HG03457 (cell line): ENCODE data around the gene SCAP.
"Not testable (repeated sequence)": the region's sequence is repeated elsewhere in the genome, so short reads cannot be mapped to it uniquely, and the experiment has no call there.

ENCODE experiments used
- ATAC-seq: cut with Tn5 transposase; IDR thresholded peaks from one replicate; pipeline ENCODE4 v1.9.1; 2021; ENCODE audit warnings: moderate number of reproducible peaks; ENCODE audit not compliant: unreplicated experiment

The SCAP gene

DNA sequence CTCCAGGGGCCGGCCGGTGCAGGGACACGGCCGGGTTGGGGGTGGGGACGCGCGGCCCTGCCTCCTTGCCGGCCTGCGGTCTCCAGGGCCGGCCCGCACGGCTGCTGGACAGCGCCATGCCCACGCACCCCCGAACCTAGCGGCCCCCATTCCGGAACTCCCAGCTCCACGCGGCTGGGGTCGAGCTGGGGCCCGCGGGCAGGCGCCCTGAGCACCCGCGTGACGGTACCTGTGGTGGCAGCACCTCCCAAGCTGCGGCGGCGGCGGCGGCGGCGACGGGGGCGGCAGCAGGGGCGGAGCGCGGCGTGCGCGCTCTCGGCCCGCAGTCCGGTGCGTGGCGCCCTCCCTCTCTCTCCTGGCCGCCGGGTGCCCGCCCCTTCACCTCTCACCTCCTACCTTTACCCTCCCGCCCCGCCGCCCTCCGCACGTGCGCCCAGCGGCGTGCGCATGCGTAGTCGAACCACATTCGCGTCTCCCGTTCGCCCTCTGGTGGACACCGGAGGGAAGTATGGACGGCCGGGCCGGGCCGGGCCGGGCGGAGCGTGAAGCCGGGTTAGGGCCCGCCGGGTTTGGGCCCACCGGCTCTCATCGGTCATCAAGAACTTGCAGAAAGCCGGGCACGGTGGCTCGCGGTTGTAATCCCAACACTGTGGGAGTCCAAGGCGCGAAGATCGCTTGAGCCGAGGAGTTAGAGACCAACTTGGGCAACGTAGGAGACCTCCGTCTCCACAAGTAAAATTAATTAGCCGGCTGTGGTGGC lies at the start of gene SCAP:
SCAP (minus strand) TSS at position 372 of the 760 bp plus-strand sequence. CDS start 32,948 bp downstream, outside the sequence.
- ATAC-seq, result peak; percentile 83

DNA sequence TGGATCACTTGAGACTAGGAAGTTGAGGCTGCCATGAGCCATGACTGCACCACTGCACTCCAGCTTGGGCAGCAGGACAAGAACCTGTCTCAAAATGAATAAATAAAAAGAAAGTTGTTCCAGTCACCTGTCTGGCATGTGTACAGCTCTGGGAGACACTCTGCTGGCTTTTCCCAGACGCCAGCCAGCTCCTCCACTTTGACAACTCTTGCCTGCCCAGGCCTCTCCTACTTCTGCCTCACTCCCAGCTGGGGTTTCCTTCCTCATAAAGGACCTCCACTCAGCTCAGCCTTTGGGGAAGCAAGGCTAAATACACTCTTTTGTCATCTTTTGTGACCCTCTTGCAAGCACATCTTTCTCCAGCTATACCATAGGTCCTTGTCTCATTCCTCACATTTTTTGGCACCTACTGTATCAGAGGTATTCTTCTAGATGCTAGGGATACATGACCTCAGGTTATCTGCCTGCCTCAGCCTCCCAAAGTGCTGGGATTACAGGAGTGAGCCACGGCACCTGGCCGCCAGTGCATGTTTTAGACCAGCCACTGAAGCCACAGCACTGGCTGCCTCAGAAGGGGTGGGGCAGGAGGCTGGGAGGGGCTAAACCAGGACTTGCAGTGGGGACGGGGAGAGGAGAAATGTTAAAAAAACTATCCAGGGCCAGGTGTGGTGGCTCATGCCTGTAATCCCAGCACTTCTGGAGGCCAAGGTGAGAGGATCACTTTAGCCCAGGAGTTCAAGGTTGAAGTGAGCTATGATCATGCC lies 47.8 kb upstream of the SCAP start:
- ATAC-seq, result no peak

DNA sequence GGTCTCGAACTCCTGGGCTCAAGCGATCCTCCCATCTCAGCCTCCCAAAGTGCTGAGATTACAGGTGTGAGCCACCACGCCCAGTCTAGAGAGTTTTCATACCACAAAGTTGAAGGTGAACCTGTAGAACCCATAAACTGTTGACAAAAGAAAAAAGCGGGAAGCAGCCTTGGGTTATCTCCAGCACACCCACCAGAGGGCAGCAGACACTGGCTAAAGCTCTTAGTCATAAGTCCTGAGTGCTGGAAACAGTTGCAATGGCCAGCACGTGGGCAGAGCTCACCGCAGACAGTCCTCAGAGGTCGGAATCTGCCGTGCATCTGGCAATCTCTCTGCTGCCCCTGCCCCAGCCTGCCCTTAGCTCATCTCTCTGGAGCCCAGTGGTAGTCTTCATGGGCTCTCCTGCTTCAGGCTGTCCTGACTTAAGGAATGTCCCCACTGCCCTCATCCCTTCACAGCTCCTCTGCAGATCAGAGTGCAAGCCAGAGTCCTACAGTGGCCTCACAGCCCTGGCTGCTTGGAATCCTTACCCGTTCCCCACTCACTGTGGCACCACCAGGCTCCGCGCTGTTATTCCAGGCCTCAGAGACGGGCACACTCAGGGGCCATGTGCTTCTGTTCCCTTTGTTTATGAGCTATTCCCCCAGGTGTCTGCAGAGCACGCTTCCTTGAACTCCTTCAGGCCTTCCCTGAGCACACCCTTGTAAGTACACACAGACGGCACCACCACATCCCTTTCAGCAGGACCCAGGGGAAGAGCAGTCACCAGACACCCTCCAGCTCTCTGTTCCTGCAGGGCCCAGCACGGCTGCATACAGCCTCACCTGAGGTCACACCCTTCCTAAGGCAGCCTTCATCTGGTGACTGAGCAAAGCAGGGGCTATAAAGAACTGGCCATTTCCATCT lies 46.6 kb upstream of the SCAP start:
- ATAC-seq, result no peak

DNA sequence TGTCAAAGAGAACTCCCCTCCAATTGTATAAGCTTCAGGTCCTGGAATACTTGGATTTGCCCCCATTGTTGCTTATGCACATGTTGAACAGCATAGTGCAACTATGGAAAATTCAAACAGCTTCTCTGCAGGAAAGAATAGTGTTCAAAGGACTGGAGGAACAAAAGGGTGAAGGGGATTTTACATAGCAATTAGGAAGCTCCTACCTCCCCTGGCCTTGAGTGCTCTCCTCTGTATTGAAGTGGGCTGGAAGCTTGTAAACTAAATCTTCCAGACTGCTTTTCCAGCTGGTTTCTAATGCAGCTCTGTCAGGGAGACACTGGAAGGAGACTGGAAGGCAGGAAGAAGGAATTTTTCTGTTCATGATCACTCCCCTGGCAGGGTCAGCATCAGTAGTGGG lies 45.0 kb upstream of the SCAP start:
- ATAC-seq, result no peak

DNA sequence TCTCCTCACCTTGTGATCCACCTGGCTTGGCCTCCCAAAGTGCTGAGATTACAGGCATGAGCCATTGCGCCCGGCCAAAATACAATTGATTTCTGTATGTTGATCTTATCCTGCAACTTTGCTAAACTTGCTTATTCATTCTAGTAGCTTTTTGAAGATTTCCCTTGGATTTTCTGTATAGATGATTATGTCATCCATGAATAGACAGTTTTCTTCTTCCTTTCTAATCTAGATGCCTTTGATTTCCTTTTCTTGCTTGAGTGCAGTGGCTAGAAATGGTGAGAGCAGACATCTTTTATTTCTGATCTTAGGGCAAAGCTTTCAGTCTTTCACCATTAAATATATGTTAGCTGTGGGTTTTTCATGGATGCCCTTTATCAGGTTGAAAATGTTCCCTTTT lies 42.2 kb upstream of the SCAP start:
- ATAC-seq, result no peak

DNA sequence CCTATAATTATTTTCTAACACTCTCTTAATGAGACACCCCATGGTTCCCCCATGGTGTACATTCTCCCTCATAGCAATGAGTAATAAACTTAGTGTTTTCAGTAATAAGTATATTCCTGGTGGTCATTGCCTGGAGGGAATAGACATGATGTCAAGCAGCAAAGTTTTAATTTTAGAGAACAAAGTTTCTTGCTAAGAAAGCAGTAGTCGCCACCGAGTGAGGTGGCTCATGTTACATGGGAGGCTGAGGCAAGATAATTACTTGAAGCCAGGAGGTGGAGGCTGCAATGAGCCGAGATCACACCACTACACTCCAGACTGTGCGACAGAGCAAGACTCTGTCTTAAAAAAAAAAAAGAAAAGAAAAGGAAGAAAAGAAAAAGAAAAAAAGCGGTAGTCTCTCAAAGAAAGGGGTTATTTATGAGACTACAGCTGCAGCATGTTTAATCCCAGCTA lies 40.2 kb upstream of the SCAP start:
- no peak for ATAC-seq

DNA sequence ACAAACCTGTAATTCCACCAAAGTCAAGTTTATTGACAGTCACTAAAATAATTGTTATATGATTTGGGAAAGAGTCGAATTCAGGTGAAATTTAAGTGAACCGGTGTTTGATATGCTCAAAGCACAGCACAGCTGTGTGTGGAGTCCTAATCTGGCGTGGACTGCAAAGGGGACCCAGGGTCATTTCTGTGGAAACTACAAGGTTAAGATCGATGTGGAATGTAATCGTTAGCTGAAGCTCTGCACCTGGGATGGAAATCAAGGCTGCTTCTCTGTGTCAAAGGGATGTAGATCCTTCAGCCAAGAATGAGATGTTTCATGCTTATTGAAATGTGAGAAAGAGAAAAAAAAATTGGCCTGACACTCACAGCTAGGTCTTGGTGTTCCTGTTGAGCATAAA lies 39.4 kb upstream of the SCAP start:
- ATAC-seq, result no peak

DNA sequence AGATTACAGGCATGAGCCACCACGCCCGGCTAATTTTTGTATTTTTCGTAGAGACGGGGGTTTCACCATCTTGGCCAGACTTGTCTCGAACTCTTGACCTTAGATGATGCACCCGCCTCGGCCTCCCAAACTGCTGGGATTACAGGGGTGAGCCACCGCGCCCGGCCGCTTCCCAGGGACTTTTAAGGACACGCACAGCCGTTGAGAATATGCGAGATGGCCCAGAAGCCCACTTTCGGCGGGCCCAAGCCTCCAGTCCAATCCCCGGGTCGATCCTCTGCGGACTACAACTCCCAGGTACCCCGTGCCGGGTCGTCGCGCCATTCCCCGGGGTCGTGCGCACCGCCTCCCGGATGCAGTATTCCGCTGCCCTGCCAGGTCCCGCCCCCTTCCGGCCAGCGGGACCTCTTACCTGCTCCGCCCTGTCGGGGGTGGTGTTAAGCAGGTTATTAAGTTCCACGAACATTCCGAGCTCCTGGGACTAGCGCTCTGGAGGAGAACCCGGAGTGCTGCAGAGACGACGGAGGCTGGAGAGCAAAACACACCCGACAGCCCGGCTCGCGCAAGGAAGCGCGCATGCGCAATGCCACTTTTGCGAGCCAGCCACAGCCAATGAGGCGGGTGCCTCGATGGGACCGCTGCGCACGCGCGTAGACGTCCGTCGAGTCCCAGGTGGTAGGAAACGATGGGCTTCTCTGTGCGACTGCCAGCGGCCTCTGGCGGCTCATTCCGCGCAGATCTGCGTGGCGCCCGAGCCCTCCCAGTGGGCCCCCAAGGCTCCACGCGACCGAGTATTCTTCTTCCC lies 37.6 kb upstream of the SCAP start, which contains the start of gene ELP6:
ELP6 (minus strand) TSS at position 588 of the 805 bp plus-strand sequence; CDS start at position 466, 122 bp downstream.
- ATAC-seq, result peak; percentile 84

DNA sequence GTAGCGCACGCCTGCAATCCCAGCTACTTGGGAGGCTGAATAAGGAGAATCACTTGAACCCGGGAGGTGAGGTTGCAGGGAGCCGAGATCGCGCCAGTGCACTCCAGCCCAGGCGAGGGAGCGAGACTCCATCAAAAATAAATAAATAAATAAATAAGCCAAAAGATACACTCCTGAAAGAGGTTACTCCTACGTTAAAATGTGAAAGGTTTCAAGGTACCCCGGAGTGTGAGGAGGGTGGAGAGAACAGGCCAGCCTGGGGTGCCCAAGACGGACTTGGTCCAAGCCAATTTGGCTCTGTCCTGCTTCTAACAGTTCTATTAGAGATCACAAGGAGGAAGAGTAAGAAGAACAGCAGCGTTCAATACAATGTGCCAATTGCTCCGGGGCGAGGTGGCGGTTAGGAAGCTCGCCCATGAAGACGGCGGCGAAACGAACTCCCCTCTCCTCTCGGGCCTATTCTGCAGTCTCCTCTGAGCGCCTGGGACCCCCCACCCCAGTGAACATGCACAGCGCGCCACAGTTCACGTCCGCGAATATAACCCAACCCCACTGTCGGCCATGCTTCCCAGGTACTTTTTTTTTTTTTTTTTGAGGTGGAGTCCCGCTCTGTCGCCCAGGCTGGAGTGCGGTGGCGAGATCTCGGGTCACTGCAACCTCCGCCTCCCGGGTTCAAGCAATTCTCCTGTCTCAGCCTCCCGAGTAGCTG lies 36.8 kb upstream of the SCAP start:
- no peak for ATAC-seq

DNA sequence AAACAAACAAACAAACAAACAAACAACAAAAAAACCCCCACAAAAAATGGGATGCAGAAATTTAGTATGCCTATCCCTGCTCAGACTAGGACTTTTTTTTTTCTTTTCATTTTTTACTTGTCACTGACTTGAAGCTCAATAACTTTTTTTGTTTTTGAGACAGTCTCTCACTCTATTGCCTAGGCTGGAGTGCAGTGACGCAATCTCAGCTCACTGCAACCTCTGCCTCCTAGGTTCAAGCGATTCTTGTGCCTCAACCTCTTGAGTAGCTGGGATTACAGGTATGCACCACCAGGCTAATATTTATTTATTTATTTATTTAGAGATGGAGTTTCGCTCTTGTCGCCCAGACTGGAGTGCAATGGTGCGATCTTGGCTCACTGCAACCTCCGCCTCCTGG lies 29.5 kb upstream of the SCAP start:
- ATAC-seq, result not testable (repeated sequence)

DNA sequence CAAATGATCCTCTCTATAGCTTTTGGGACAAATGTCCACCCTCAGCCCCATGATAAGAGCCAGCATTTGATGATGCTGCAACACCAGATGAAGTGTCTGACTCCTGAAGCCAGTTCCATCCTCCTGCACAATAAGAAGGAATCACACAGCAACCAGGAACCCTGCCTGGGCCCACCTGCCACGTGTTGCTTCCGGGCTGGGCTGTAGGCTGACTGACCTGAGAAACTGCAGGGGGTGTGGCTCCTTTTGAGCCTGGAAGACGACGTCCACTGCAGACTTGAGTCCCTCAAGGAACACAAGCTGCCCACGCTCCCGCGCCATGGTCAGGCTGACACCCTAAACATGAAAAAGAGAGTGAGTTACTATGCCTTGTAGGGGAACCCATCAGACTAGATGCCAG lies 28.4 kb upstream of the SCAP start:
- ATAC-seq, result no peak

DNA sequence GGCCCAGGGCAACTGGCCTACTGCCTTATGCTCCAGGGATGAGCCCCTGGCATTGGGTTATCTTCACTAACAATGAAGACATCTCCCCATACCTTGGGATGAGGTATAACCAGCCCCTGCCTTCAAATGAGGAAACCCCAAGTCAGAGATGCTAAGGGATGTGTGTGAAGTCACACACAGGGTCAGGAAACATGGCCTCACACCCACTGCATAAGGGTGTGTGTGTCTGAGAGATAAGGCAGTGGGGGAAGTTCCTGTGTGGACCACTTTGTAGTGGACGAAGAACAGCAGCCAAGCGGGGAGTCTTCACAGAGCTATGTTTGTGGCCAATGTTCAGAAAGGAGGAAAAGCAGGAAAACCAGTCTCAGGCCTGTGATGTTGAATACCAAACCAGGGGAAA lies 27.3 kb upstream of the SCAP start:
- no peak for ATAC-seq

DNA sequence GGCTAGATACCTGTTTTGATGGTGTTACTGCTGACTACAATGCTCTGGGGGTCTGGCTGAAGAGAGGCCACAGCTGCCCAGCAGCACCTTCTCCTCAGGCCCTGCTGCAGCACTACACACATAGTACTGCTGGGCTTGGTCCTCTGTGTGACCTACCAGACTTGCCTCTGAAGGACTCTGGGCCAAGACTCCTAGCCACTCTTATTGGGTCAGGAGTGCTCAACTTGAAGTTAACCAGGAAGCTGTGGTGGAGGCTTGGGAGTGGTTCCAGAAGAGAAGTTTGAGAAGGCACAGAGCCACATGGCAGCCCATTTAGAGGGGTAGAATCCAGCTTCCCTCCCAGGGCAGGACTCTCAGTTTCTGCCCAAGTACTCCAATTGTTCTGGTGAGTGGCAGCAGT lies 21.2 kb upstream of the SCAP start:
- ATAC-seq, result no peak

DNA sequence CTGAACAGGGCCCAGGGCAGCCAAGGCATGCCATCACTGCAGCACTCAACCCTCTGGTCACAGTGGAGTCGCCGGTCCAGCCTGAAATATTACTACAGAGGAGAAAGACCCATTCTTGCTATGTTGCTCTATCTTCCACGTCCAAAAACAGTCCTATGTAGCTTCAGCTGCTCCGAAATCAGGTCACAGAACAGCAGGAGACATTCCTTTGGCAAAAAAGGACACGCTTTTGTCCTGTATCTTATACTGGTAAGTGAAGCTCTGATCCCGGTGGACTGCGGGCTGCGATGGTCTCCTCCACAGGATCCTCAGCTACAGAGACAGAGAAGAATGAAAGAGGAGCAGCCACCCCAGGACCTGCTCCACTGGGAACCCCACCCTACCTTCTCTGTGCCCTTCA lies 20.1 kb upstream of the SCAP start:
- ATAC-seq, result no peak

DNA sequence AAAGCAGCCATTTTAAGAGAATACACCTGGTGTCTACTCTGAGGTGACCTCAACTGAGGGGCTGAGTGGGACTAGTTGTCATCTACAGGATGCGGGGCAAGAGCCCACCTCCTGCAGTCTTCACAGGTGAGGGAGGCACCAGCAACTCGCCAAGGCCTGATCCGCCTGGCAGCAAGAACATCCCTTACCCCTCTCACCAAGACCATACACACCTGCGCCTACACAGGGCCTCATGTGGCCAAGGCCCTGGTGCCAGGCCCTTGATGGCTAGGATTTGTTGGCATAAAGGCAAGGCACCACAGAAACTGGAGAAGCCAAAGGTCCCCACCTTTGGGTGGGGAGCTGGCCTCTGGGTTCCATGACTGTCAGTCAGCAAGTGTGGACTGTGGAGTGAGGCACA lies 19.4 kb upstream of the SCAP start:
- ATAC-seq, result no peak

DNA sequence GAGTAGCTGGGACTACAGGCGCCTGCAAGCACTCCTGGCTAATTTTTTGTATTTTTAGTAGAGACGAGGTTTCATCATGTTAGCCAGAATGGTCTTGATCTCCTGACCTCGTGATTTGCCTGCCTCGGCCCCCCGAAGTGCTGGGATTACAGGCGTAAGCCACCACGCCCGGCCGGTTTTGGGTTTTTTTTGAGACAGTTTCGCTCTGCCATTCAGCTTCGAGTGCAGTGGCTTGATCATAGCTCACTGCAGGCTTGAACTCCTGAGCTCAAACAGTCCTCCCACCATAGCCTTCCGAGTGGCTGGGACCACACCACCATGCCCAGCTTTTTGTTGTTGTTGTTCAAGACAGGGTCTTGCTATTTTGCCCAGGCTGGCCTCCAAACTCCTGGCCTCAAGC lies 16.0 kb upstream of the SCAP start:
- no peak for ATAC-seq

DNA sequence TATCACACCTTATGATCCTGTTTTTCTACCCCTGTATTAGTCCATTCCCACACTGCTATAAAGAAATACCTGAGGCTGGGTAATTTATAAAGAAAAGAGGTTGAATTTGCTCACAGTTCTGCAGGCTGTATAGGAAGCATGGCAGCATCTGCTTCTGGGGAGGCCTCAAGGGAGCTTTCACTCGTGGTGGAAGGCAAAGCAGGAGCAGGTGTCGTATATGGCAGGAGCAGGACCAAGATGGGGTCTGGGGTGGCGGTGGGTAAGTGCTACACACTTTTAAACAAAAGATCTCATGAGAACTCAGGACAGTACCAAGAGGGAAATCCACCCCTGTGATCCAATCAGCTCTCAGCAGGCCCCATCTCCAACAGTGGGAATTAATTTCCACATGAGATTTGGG lies 15.4 kb upstream of the SCAP start:
- ATAC-seq, result no peak

DNA sequence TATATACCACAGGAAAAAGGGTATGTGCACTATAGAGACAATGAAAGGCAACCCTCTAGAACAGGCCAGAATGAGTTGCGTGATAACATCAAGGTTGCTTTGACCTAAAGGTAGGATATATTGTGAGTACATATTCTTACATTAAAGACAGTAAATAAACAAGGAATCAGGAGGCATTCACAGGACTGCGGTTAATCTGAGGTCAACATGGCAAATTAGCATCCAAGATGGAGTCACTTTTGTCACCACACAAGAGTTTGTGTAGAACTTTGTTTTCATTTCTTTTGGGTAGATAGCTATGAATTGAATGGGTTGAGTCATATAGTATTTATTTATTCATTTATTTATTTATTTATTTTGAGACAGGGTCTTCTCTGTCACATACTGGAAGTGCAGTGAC lies 11.5 kb upstream of the SCAP start:
- ATAC-seq, result no peak

DNA sequence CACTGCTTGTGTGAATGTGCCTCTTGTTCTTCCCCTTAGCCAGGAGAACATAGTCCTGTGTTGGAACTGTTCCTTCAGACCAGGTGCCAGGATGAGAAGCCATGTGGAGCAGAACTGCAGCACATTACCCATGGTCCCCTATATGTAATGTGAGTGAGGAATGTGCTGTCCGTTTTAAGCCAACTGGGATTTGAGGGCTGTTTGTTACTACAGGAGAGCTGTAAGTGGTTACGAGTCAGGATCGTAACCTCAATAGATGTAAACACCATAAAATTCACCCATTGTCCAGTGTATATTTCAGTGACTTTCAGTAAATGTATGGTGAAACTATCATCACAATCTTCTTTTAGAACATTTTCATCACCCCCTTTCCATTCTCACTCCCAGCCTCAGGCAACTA lies 10.1 kb upstream of the SCAP start:
- no peak for ATAC-seq

DNA sequence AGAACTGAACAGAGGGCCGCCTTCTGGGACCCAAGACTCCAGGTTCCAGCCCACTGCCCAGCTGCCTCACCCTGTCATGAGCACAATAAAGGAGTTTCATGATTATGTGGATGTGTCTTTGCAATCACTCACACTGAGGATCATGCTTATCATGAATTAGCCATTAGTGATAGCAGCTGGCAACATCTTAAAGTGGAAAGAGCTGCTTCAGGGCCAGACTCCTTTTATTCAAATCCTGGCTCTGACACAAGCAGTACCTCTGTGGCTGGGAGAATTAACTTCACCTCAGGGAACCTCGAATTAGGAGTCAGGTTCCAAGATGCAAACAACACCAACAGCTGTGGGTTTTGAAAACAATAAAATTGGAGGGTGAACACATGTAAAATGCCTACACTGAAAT lies 6.6 kb upstream of the SCAP start:
- no peak for ATAC-seq
